Inflammatory macrophage treated with lipopolysaccharide for 4 hours (primary cell): Measurements from ENCODE around the gene NOA1.

Source experiments
- DNase-seq: peaks from one replicate; pipeline ENCODE4 v3.0.0-alpha.2; 2020

NOA1 gene

DNA sequence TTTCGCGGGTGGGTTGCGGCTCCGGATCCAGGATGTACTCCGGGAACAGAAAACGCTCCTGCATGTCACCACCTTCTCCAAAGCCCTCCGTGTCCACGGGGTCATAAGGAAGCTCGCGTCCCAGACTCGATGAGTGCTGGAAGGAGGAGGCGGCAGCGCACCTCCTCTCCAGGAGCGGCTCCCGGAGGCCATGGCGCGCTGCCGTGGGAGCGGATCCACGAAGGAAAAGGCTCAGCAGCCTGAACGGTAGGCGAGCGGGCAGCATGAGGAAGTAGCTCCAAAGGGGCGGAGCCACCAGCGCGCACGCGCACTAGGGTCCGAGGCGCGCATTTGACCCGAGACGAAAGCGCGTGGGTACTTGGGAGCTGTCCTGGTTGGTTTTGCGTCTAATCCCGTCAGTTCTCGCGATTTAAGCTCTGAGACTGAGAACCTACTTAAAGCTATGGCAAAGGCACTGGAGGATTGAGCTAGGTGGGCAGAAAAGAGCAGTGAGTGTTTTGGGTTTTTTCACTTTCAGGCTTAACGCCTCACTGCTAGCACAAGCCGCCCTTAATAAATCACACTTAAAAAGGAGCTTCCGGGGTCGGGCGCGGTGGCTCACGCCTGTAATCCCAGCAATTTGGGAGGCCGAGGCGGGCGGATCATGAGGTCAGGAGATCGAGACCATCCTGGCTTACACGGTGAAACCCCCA lies at the start of gene NOA1:
NOA1 (minus strand) TSS at position 286 of the 692 bp plus-strand sequence; CDS start at position 265, 21 bp downstream.
- DNase-seq, result peak; percentile 99

DNA sequence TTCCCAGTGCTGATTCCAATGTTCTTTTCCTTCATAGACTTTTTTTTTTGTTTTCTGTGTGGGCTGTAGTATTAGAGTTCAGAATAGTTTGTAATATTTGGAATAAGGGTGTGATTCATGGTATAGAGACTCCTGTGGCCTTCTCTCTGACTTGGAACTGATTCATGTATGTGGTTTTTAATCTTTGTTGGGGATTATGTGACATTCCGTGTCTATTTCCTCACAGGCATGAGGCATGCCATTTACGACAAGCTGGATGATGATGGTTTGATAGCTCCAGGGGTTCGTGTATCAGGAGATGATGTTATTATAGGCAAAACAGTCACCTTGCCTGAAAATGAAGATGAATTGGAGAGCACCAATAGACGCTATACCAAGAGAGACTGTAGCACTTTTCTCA lies 45.7 kb upstream of the NOA1 start:
- DNase-seq, result no peak

DNA sequence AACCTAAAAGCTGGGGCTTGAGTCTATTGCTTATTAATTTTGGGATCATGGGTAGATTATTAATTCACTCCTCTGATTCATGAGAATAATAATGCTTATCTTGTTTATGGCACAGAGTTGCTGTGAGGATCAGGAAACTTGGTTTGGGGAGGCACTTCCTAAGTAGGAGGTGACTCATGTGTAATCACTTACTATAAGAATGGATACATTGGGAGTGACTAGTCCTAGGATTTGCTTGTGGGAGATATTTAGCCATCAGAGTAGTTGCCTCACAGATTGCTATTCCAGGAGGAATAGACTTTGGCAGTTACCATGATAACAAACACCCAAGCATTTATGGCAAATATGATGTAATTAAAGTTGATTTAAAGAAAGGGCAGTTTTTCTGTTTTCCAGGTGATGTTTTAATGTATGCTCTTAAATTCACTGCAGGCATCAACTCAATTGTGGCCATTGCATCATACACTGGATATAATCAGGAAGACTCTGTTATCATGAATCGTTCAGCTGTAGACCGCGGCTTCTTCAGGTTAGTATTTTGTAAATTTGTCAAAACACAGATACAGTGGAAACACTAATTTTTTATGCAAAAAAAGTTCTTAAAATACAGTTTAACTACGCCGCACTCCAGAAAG lies 43.2 kb upstream of the NOA1 start:
- DNase-seq, result no peak

DNA sequence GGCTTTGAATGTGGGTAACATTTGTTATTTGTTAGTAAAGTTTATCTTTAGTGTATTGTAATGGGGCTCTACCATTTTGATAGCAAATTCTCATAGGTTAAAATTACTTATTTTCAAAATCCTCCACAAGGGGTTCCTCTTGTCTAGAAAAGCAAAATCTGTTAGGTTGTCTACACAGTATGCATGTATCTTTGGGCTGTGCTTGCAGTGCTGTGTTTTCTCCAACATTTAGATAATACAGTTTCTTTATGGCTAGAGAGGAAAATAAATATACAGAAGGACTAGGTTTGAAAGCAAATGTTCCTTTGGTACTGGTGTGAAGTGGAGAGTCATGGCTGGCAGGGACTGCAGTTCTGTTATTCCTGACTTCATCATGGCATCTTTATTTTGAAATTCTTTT lies 41.6 kb upstream of the NOA1 start:
- no peak for DNase-seq

DNA sequence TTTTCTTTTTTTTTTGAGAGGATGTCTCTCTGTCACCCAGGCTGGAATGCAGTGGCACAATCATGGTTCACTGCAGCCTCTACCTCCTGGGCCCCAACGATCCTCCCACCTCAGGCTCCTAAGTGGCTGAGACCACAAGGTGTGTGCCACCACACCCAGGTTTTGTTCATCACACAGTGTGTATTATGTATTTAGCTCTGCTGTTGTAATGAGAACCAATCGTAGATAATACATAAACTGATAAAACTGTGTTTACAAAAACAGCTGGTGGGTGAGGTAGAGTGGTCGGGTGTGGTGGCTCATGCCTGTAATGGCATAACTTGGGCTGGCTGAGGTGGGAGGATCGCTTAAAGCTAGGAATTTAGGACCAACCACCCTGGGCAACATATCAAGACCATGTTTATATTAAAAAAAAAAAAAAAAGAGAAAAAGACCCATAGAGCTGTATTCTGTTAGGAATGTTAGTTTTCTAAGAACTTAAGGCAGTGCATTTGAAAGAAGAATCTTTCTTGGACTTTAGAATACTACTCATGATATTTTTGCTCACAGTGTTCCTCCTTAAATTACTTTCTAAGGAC lies 36.2 kb upstream of the NOA1 start:
- DNase-seq, result no peak

DNA sequence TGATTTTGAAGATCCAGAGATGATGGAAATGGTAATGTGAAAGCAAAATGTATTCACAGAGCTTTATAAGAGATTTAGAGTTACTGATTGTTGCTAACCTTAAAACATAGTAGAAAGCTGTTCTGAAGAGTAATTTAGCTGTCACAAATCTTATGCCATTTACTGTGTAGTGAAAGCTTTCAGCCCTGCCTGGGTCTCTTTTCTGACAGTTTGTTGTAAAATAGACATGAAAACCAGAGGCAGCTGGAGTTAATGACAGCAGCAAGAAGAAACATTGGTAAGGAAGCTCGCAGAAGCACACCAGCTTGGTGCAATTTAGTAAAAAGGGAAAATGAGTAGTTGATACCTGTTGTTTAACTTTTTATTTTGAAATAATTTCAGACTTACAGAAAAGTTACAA lies 22.3 kb upstream of the NOA1 start:
- DNase-seq, result no peak

DNA sequence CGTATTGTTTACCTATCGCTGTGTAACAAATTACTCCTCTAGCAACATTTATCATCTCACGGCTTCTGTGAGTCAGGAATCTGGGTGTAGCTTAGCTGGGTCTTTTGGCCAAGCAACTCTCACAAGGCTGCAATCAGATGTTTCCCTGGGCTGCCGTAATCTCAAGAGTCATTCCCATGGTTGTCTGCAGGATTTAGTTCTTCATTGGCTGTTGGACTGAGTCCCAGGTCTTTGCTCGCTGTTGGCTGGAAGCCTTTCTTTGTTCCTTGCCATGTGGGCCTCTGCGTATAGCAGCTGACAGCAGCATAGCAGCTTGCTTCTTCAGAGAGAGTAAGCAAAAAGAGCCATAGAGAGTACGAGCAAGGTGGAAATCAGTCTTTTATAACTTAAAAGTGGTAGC lies 18.1 kb upstream of the NOA1 start:
- DNase-seq, result no peak

DNA sequence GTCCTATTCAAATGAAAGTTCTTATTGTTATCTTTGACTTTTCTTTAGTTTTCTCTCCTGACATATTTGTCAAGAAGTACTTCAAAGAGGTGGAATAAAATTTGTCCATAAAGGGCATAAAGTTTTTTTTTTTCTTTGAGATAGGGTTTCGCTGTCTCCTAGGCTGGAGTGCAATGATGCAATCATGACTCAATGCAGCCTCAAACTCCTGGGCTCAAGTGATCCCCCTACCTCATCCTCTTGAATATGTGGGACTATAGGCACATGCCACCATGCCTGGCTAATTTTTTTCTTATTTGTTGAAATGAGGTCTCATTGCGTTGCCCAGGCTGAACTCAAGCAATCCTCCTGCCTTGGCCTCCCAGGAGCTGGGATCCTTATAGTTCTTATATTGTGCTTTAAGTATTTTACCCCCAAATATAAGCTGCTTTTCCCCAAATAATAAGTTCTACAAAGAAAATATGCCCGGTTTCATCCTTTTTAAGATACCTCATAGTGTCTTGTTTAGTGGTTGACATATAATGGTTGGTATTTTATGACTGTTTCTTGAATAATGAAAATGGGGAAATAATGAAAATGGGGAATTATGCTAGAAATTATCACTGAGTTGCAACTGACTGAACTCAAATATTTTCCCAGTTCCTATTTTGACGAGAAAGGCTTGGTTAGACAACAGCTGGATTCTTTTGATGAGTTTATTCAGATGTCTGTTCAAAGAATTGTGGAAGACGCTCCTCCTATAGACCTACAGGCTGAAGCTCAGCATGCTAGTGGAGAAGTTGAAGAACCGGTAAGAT lies 12.9 kb upstream of the NOA1 start:
- DNase-seq, result peak; percentile 50

DNA sequence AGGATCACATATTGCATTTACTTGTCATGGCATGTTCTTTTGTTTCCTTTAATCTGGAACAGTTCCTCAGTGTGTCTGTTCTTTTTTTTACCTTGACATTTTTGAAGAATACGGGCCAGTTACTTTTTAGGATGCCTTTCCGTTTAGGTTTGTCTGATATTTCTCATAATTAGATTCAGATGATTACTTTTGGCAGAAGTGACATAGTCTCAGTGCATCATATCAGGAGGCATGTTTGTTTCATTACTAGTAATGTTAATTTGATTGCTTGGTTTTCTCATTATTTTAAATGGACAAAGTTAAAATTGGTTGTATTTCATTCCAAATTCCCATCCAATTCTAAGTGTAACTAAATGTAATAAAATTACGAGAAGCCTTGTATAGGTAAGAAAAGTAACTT lies 9.5 kb upstream of the NOA1 start:
- DNase-seq, result no peak

DNA sequence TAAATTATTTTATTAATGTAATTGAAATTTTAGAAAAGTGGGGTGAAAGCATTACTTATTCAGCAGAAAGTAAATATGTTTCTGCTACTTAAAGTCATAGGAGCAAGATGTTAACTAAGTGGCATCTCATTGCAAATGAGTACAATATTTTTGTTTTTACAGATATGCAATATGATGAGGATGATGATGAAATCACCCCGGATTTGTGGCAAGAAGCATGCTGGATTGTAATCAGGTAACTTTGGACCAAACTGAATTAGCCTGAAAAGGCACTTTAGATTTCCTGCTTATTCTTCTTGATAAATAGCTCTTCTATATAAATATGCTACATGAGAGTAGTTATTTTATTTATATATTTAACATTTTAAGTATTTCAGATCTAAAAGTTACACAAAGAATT lies 8.8 kb upstream of the NOA1 start:
- no peak for DNase-seq

DNA sequence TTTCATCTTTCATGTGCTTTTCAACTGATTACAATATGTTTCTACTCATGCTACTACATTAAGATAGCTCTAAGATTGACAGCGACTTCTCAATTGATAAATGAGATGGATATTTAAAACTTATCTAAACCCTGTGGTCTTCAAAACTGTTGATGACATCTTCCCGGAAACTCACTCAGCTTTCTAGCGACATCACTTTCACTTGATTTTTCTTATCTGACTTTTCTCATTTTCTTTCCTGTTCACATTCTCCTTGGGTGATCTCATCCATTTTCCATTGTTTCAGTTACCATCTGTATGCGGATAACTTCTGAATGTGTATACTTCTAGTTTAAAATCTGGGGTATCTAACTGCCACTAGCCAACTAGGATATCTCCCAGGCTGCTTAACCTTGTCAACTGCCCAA lies 4.4 kb upstream of the NOA1 start:
- DNase-seq, result no peak

DNA sequence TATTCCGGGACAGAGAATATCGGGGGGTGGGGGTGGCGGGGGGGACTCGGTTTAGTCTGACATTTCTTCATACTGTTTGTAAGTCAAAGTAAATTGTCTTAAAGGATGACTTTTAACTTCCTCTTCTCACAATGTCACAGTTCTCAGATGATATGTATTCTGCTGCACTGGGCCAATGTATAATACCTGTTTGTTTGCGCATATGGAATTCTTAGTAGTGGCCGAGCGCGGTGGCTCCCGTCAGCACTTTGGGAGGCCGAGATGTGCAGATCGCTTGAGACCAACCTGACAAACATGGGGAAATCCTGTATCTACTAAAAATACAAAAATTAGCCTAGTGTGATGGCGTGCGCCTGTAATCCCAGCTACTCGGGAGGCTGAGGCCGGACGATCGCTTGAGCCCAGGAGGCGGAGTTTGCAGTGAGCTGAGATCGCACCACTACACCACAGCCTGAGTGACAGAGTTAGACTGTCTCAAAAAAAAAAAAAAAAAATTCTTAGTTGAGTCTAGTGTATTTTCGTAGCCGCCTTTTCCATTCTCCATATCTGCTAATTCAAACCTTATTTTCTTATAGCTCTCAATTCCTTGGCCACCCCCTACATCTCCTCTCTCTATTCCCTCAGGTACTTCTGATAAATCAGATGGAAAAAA lies 2.1 kb upstream of the NOA1 start:
- peak; percentile 34 for DNase-seq

DNA sequence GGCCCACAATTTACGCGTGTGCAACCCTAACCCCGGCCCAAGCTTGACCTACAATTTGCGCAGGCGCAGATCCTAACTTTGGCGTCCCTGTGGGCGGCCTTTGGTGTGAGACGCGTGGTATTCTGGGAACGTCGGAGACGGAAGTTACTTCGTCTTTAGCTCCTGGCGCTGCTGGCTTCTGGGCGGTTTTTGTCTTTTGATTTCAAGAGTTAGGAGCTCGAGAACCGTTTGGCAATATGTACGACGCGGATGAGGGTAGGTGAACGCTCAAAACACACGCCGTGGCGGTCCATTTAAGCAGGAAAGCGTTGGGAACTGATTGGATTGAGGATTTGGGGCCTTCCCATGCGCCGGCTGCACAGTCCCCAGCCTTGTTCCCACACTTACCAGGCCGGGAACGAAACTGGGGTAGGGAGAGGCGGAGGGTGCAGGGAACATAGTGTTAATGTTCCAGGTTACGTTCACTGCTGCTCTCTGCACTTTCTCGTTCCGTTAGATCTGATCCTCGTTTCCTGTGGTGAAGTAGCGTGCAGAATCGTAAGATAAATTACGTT lies 1.4 kb upstream of the NOA1 start, which contains the start of gene POLR2B:
POLR2B (plus strand) TSS at position 147 of the 554 bp plus-strand sequence; CDS start at position 237, 90 bp downstream.
- DNase-seq, result peak; percentile 99

DNA sequence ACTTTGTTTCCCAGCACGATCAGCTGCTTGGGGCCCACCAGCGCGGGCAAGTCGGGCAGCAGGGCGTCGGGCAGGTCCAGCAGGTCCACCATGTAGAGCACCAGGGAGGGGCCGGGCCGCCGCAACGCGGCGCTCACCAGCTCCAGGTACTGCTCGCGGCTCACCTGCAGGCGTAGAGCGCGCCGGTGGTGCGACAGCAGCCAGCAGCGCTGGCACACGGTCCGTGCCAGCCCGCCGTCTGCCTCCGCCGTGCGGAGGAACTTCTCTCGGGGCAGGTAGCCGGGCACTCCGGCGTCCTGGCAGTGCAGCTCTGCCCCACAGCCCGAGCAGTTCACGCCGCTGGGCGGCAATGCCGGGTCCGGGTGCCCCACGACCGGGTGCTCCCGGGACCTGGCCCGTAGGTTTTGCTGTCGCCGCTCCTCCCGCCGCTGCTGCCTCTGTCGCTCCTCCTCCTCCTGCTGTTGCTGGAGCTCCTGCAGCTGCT lies 527 bp downstream of the NOA1 start:
- peak; percentile 27 for DNase-seq

DNA sequence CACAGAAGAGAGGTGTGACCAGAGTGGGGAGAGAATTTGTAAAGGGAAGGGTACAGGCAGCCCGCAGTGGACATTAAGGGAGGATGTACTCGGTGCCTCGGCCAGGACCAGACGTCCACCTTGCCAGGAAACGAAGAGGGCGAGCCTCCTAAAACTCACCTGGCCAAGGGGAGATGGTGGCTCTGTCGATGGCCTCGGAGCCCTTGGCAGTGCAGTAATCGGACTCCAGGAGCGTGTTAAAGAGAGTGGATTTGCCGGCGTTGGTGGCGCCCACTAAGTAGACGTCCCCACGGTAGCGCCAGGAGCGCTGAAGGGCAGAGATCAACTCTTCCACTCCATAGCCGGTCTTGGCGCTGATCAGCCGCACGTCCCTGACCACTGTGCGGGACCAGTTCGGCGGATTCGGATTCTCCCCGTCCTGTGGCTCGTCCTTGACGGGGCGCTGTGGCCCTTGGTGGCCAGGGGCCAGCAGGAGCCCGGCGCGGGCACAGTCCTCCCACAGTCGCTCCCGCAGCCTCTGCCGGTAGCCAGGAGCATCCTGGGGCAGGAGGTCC lies 1.0 kb downstream of the NOA1 start:
- peak; percentile 8 for DNase-seq

DNA sequence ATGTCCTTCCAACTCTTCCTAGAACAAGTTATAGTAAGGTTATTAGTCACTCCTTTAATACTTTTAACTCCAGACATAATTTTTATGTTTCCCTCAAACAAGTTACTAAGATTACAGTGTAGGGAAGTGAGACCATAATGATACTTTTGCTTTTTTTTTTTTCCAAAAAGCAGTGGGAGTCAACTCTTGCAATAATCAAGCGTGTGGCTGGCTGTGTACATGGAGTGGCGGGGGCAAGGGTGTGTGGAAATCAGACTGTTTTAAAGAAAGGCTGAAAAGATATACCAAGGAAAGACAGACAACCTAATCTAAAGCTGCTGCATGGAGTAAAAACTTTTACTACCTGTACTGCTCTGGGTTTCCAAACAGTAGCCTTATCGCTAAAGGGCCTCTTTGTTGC lies 4.1 kb downstream of the NOA1 start:
- DNase-seq, result peak; percentile 81

DNA sequence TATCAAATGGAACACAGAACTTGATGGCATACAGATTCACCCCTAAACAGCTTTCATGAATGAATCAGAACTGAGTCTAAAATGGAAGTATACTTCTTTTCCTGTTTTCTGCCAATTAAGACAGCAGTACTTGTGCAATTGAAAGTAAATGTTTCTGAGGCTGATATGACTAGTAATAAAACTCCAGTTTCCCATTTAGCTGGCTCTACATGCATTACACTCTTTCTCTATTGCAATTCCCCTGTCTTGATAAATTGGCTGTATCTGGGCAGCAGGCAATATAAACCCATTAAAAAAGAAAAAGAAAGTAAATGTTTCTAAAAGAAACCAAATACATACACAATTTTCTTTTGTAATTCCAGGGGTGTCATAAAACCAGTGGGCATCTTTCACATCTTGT lies 4.6 kb downstream of the NOA1 start:
- DNase-seq, result peak; percentile 71

DNA sequence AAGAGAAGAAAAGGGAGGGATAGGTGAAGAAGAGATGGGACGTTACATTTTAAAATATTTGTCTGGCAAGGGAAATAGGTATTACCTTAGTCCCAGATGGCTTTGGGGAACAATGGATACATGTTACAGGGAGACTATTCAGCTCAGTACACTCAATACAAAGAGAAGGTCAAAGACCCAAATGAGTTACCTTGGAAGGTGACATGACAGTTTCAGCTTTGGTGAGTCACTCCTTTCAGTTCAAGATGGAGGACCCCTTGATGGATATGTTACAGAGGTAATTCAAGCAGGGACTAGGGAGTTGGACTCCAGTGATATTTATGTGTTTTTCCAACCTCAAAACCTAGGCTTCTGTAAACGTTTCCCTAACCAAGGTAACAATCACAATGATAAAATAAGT lies 5.0 kb downstream of the NOA1 start:
- no peak for DNase-seq

DNA sequence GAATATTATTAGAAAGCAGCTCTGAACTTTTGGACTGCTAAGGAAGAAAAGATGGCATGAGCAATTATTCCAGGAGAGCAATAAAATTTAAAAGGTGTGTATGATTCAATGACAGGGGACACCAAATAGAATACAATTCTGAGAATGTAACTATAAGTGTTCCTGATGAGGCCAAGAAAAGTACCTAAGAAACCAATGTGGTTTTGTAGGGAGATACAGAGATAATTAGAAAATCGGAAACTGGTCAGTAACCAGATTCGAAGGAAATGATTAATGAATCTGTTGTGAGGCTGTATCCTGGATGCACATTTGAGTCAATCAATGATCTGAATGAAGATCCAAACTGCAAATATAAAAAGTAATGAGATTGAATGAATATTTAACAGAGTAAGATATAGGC lies 6.0 kb downstream of the NOA1 start:
- DNase-seq, result no peak

DNA sequence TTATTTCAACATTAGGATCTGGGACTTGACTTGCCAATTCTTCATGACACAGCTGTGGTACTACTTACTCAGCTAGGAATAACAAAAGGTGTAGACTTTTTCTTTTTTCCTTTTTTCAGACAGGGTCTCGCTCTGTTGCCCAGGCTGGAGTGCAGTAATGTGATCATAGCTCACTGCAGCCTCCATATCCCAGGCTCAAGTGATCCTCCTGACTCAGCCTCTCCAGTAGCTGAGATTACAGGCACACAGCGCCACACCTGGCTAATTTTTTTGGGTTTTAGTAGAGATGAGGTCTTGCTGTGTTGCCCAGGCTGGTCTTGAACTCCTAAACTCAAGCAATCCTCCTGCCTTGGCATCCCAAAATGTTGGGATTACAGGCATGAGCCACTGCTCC lies 16.3 kb downstream of the NOA1 start:
- DNase-seq, result no peak

DNA sequence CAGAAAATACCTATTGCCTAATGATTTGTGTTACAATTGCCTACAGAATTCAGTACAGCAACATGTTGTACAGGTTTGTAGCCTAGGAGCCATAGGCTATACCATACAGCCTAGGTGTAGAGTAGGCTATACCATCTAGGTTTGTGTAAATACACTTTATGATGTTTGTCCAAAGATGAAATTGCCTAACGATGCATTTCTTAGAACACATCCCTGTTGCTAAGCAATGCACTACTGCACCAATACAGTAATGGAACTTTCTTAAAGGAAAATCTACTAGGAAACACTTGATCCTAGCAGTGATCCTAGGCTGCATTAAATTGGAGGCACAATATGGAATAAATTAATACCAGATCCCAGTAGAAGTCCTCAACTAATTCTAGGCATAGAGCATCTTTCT lies 18.3 kb downstream of the NOA1 start:
- DNase-seq, result no peak

DNA sequence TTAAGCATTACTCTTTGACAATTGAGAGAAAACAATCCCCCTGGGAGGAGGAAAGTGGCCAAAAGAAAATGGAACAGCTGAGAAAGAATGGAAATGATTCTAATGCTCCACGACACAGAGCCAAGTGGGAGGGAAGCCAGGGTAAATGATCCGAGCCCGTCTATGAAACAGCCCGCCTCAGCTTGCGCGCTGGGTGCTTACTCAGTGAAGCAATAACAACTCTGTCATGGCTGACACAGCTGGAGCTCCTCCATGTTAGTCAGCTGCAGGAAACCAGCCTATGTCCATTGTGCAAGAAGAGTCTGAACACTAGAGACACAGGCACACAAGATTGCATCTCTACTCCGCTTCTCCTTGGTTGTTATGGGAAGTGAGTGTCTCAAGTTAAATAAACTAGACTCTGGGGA lies 19.3 kb downstream of the NOA1 start:
- DNase-seq, result peak; percentile 96
